Hematopoietic multipotent progenitor cell (in vitro differentiated cells): Measurements from ENCODE around the gene SMLR1. TPM values are rescaled to one million over a fixed set of nuclear protein-coding genes. Genes with fewer than 3 reads are reported as not detected.
A peak's percentile ranks its signal among the peaks of the same experiment; 100 is the strongest.

Experiments used
- DNase-seq, 3 donors: peaks; one replicate each; pipeline ENCODE4 v3.0.0-alpha.2; 2011 to 2015; ENCODE audit warnings: low read depth in 2 of 3, low spot score in 2 of 3
- total RNA-seq: library from RNA; depleted of rRNA; stranded (reverse); fragments of >200 nt; gene quantifications from one replicate; pipeline ENCODE4 v1.2.3, GENCODE V29; 2012

Gene SMLR1
- total RNA-seq, 1 donor, result not detected

DNA sequence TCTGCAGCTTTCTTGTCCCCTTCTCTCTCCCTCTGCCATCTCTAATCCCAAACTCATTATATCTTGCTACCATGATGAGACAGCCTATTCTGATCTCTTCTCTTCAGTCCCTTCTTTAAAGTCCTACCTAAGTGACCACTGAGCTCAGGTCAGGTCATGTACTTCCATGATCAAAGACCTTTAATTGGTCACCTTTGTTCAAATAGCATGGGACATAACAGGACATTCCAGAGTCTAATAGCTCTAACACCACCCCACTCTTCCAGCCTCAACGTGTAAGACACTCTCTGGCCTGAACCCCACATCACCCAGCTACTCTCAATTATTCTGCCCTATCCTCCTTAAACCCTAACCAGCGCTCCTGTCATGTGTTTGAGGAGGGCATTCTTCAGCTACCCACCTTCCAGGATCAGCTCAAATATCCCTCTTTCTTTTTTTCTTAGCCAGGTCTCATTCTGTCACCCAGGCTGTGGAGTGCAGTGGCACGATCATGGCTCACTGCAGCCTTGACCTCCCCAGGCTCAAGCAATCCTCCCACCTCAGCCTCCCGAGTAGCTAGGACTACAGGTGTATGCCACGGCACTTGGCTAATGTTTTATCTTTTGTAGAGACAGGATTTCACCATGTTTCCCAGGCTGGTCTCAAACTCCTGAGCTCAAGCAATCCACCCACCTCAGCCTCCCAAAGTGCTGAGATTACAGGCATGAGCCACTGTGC, 2.1 kb upstream of the SMLR1 start:
- no peak for DNase-seq

DNA sequence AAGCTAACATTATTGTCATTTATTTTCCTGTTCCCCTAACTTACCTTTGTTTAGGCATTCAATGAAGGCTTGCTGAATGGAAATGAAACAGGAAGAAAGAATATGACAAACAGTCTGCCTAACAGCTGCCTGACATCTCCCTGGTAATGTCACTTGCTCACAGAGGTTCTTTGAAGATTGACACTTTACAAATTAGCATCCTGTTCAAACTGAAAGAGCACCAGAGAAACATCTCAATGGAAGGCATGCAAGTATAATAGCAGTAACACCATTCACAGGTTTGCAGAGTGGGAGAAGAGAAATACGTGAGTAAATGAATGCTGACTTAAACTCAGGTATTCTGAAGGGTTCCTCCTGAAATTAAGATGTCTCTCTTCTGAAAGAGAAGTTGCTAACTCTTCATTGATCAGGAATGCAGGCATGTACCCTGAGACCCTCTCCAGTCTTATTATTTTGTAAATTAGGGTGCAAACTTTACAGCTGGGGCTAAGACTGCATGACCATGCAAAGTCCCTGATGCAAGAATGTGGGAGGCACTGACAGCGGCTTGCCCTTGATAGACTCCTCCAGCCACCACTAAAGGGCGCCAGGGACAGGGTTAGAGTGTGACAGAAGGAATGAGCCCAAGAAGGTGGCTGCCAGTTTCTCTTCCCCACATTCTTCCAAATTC, 1.3 kb upstream of the SMLR1 start:
- no peak for DNase-seq

DNA sequence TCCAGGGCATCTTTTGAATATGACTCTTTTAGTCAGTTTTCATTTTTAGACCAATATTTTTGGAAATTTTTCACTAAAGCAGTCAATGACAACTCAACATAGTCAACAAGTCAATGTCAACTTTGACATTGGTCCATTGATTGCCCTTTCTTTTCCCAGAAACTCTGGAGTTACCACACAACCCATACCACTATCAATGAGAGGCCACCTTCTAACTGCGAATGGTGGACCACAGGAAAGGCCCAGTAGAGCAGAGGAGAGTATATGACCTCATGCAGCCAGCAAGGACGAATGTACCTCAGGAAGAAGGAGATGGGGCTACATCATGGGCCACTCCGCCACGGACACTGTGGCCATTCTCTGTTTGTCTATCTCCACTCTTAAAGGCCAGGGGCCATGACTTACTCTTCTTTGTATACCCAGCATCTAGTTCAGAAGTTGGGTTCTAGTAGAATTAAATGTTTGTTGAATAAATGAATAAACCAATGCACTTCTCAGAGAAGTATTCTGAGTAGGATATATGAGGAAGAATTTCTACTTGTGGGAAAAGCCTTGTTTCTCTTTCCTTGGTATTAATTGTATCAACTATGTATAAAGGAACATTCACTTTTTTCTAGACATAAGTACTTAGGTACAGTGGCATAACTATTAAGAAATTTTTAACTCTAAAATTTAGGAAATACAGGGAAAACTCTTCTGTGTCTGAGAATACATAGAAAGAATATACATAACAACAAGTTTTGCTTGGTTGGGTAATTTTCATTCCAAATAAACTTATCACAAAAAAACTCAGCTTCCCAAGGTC, 562 bp upstream of the SMLR1 start:
- DNase-seq, result no peak

DNA sequence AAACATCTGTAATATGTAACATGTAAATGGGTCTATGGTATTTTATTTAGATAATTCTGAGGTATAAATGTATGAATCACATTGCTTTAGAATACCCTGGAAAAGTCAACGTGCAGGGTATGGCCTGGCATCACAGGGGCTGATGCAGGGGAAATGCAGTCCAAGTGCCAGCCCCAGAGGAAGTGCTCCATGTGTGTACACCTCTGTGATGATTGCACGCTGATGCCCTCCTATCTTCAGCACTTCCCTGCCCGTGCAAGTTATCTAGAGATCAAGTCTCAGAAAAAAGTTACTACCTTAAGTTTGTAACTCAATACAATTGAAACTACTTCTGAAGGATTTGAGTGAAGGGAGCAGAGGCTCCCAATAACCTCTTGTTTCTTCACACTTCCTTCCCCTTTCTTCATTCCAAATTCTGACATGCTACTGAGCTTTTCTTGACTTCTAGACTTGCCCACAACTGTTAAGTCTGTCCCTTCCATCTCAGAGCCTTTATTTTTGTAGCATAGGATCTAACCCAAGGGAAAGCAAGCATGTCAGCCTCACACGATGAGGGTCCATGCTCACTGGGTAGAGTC, 2.2 kb downstream of the SMLR1 start:
- peak in 1 of 3 donors; percentile 43 for DNase-seq

DNA sequence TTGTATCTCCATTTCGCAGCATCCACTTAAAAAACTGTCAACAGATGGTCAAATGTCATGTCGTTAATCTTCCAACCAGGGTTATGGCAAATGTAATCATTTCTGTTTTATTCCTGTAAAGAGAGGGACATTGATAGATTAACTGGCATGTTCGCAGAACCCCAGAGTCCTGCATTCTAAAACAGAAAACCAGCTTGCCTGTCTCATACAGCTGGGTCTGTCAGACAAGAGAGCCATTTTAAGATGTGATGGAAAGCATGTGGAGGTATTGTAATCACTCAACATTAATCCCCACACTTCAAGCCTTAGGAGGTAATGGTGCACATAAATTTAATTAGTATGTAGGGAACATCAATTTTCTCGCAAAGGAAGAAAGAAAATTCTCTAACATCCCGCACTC, 4.4 kb downstream of the SMLR1 start:
- no peak for DNase-seq

DNA sequence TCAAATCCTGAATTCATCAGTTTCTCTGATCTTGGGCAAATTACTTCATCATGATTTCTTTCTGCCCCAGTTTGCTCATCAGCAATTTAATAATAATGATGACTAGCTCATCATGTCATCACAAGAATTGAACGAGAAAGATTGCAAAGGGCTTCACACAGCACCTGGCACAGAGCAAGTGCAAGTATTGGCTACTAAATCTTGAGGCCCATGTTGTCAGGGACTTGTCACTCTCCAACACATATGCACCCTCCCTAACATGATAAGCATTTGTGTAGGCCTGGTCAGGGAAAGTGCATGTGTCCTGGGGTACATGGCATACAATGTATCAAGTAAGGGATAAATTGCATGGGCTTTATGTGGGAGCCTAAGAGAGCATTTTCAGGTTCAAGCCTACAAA, 6.4 kb downstream of the SMLR1 start:
- no peak for DNase-seq

DNA sequence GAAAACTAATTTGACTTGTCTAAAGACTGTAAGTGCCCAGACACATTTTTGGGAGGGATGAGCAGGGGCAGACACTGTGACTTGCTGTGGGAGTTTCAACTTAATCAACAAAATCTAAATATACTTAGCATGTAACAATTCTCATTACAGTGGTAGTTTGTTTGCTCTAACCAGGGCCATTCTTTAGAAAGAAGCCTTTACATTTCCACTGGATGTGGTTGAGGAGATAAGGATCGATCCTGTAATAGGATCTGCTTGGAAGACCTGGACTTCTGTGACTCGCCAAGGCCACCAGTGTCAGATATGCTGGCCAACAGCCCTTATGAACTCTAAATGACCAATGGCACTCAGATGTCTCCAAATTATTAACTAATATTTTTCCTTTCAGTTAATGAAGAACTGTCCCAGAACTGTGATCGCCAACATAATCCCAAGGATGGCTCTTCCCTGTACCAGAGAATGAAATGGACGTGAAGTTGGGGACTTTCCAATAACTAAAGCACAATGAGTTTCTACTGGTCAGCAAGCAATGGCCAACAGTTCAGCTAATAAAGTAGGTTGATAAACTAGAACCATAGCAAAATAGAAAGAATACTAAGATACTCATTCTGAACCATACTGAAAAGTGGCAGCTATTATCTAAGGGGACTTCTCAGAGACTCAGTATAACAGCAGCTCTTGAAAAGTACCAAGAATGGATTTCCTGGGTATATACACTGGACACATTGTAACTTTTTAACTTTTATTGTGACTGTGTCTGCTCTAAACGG, 7.5 kb downstream of the SMLR1 start:
- no peak for DNase-seq

DNA sequence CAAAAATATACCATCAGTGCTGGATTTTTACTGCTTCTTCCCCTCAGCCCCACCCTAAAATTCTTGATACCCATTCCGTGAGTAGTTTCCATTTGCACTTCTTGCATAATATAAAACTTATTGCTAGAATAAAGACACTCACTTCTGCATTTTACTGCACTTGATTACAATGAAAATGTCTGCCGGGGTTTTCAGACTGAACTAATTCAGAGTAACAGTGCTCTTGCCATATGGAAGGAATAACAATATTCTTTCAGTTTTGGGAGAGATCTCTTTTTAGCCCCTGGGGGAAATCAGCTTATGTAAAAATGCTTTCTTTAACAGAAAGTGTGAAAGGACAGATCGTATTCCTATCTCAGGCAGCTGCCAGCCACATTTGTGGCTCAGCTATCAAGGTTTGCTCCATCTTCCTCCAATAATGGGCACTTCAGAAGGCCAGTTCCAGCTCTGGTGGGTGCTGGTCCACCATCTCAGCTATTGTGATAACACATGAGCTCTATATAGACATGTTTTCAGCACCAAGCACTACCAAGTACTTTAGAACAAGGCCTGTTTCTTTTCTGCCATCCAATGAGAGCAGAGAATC, 8.9 kb downstream of the SMLR1 start:
- no peak for DNase-seq

DNA sequence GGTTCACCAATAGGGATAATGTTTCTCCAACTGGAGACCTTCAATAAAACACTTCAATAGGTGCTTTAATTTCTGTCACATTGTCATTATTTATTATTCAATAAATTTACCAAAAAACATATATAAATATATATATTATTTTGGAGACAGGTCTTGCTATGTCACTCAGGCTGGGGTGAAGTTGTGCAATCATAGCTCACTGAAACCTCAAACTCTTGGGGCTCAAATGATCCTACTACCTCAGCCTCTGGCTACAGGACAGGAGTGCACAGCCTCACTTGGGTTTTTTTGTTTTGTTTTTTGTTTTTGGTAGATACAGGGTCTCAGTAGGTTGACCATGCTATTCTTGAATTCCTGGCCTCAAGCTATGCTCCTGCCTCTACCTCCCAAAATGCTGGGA, 9.9 kb downstream of the SMLR1 start:
- no peak for DNase-seq

DNA sequence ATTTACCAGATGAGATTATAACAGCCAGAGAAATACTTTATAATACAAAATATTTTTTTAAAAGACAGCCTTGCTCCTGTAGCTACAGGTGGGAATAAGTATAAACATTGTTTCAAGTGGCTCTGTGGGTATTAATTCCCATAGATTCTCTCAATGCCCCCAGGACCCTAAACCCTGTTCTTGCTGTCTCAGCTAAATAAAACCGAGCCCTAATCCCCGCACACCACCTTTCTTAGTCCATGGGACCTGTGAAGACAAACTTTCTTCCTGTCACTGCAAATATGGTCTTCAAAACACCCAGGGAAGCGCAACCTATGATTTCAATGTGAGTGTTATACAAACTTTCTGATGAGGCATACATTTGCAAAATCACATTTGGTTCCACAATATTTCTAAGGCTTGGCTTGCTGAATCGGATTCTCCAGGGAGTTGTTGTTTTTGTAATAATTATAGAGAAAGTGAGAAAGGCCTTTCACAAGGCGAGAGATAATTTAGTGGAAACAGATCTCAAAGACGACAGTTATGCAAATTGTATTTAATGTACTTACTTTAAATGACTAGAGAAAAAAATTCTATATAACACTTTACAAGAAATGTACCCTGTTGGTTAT, 11.1 kb downstream of the SMLR1 start:
- DNase-seq, result no peak

DNA sequence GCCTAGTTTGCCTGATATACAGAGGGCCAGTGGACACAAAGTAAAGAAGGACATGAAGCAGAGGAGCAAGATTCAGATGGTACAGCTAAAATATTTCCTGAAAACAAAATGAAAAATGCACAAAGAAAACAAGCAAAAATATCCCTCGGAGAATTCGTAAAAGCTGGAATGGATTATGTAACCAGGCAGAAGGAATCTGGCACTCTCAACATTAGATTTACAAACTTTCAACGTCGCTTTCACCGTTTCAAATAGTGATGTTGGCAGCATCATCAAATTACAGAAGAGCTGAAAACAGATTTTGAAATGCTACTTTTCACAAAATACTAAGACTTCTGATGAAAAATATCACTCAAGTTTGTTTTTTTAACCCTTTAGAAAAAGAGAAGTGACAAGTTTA, 11.7 kb downstream of the SMLR1 start:
- DNase-seq, result no peak

DNA sequence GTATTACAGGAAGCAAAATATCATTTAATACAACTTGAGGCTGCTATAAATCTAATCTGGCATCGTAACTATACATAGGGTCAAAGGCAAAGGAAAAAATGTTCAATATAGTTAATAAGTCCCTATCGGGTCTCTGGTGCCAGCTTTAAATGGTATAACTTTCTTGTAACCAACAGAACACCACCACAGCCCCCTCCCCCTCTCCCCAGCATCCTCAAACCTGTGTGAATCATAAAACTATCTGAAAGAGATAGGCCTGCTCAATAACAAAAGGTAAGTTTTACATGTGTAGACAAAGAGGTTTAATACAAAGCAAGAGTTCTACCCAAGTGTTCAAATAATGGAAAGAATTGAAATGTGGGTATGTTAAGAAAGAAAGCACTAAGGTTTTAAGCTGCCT, 12.2 kb downstream of the SMLR1 start:
- DNase-seq, result no peak

DNA sequence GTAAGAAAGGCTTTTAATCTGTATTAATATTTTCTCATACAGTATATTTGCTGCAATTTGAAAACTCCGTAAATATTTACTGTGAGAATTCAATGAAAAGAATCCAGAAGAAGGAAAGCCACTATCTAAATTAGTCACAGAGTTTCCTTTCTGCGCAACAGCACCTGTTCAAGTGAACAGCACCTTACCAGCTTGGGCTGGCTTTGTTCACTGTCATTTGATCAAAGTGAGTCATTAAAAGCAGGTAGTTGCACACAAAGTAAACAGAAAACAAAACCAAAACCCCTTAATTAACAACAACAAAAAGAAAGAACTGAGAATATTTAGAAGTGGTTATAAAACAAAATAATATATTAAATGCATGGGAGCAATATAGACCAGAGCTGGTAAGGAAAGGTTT, 12.8 kb downstream of the SMLR1 start:
- DNase-seq, result no peak

DNA sequence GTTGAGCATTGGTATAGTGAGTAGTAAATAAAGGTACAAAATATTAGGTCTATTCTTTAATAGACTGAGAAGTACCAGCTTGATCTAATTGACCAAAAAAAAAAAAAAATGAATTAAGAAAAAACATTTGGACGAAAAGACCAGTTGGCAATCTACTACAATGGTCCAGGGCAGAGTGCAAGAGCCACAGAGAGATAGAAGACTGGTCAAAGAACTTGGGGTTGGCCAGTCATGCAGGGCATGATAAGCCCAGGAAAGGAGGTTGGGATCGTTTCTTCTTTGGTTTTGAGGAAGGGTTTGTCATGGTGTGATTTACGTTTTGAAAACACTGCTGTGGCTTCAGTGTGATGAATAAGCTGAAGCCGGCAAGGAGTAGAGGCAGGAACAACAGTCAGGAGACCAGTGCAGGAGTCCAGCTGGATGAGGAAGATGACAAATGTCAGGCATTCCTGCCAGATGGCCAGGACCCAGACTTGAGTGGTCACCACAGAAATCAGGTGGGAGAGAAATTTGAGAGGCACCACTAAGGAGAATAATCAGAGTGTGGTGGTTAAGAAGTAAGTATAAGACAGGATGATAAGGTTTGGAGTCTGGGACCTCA, 14.0 kb downstream of the SMLR1 start:
- no peak for DNase-seq

DNA sequence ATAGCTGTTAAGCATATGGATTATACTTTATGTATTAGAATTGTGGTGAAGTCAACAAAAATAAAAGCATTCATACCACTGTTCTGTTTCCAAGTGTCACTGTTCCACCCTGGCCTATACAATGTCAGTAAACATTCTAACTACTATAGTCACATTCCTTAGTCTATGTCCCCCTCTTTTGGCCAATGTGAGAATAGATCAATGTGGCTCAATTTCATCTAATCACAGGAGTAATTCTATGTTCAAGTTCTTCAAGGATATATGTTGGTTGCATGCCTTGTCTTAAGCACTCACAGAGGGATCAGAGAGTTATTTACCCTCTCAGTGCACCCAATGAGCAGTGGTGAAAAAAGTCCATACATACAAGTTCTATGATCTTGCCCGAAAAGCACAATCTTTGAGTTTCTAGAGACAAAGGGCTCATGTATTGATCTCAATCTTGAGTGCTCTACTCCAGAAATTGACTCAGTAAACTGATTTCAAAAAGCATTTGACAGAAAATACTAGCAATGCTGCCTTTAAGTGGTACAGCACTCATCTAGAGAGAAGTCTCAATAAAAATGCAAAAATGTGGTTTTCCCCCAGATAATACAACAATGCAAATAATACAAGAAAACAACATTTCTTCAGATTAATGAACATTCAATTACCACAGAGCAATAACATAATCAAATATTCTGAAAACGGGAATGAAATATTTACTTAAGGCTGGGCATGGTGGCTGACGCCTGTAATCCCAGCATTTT, 16.5 kb downstream of the SMLR1 start:
- DNase-seq, result peak; percentile 29 to 89 (median 48)

DNA sequence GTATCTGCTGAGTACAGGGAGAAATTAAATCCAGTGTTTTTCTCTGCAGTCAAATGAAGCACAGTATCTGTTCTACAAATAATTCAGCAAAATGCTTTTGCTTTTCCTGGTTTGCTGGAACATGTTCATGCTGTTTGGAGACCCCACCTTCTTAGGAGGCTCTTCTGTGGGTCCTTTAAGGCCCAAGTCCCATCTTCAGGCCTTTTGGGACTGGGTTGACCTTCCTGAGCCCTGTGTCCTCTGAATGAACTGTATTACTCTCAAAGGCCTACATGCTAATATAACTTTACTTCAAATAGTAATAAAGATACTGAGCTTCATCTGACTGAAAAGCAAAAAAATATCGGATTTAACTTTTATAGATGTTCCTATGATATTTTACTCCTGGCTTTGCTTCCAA, 19.3 kb downstream of the SMLR1 start:
- DNase-seq, result no peak

DNA sequence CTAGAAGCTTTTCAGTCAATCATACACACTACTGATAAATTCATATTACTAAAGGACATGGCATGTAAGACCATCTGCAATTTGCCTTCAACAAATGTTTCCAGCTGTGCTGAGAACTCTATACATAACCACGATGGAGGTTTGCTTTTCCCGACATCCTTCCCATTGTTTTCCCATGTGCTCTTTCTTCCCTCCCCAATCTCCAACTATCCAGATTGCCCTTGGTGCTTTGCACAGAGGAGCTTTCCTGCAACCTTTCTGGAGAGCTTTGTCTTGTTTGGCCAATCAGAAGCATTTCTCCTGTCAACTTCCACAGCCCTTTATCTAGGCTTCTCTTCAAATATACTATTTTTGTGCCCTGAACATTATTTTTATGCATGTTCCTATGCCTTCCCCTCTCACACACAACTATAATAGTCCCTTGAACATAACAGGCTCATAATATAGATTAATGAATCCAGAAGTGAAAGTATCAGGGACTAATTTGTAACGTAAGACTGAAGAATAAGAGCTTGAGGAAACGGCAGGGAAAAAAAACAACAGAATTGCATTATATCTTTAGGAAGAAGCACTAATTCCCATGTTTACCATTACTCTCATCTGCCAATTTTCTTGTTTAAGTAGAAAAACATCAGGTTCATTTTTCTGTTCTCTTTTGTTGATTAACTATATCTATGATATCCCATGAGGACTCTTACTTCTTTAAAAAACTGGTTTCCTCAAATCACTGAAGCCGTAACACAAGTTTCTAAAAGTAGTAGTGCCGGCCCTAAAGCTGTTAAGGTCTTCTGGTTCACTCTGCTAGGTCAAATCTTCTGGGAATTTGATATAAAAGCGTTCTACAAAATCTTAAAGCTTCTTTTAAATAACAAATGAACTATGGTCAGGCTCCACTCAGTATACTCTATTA, 20.1 kb downstream of the SMLR1 start:
- no peak for DNase-seq

DNA sequence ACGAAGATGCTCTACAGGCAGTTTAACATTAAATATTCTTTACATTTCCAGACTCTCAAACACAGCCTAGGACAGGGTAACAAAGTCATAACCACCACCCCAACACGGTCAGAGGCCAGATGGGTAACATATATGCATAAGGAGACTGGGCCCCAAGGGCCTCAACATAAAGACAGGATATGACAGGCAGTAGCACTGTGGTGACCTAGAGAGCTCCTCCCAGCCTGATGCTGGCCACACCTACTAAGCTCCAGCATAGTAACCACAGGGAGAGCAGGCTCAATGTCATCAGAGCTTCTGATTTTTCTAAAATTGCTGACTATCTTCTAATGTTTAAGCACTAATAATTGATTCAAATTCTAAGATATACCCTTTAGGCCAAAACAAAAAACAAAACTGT, 21.7 kb downstream of the SMLR1 start:
- DNase-seq, result peak in 1 of 3 donors; percentile 12
